ENCODE measurements around the gene SHISA9.

GRCh38 chr16:12995721-12996372 lies 94.4 kb downstream of the SHISA9 start:
- TF ChIP-seq YY1 (IDR thresholded peaks at IDR 0.05; ENCODE audit: insufficient read depth, insufficient read length) (no peak), ZNF274 (IDR thresholded peaks at IDR 0.05; ENCODE audit: low read depth, low read length) (no peak), SUZ12 (IDR thresholded peaks at IDR 0.05; ENCODE audit: extremely low read depth, insufficient read depth, insufficient read length) (no peak)
